Vagina (tissue), 2 donors: Measurements from ENCODE around the gene SUPT20HL1. TPM values are rescaled to one million over a fixed set of nuclear protein-coding genes. Genes with fewer than 3 reads are reported as not detected.

ENCODE experiments used
- DNase-seq, 2 donors: peaks; one replicate each; pipeline ENCODE4 v3.0.0-alpha.2; 2017; ENCODE audit errors: extremely low spot score in 2 of 2
- H3K27ac ChIP-seq: fragments of 200-600 bp; sonication (generic); one replicate; pipeline ENCODE4 v1.5.1; 2019
- H3K27me3 ChIP-seq: fragments of 200-600 bp; sonication (generic); one replicate; pipeline ENCODE4 v1.5.1; 2019
- H3K36me3 ChIP-seq, 2 donors: fragments of 200-600 bp; sonication (generic); one replicate each; pipeline ENCODE4 v1.5.1; 2017 to 2019
- H3K4me1 ChIP-seq: fragments of 200-600 bp; sonication (generic); one replicate; pipeline ENCODE4 v1.5.1; 2019
- H3K4me3 ChIP-seq, 2 donors: fragments of 200-600 bp; sonication (generic); 1 replicate in 1 of 2; 2 replicates in 1 of 2; pipeline ENCODE4 v1.5.1; 2016 to 2019
- H3K9me3 ChIP-seq: fragments of 200-600 bp; sonication (generic); one replicate; pipeline ENCODE4 v1.5.1; 2019
- CTCF ChIP-seq, 3 experiments: fragments of 450-650 bp in 2 of 3; fragments of 200-600 bp in 1 of 3; sonication (generic) in 1 of 3; IDR thresholded peaks; one replicate each; pipeline ENCODE4 v1.5.1; 2017 to 2019; ENCODE audit warnings: antibody characterized with exemption in 3 of 3, mild to moderate bottlenecking in 2 of 3, moderate library complexity in 2 of 3
- POLR2A ChIP-seq, 2 donors: fragments of 450-650 bp; IDR thresholded peaks; one replicate each; pipeline ENCODE4 v1.6.1; 2017; ENCODE audit warnings: antibody characterized with exemption in 2 of 2, mild to moderate bottlenecking in 2 of 2, moderate library complexity in 2 of 2
- POLR2AphosphoS5 ChIP-seq, 2 donors: sonication (generic); formaldehyde crosslinking; IDR thresholded peaks; one replicate each; pipeline ENCODE4 v1.9.0; 2017; ENCODE audit warnings: antibody characterized with exemption in 2 of 2, mild to moderate bottlenecking in 2 of 2, low read depth in 1 of 2; ENCODE audit not compliant: insufficient read depth in 1 of 2
- intact Hi-C: fragments of 100-400 bp; cut with DNase I; formaldehyde crosslinking; loops from one replicate; pipeline ENCODE4 v1.15.1; 2023
- total RNA-seq: library from RNA; depleted of rRNA; stranded (reverse); fragments of >200 nt; gene quantifications from one replicate; pipeline ENCODE4 v1.2.3, GENCODE V29; 2016

Gene SUPT20HL1
- total RNA-seq, 1 donor from 2014 or later: not detected

GRCh38 chrX:24372021-24372763, 11.8 kb downstream of the SUPT20HL1 start:
- no peak for DNase-seq
- Histone ChIP-seq H3K27me3 (no peaks in the 10 kb centered on the region), H3K9me3 (no peaks in the 10 kb centered on the region), H3K27ac (no peak overlapping the region), H3K4me3 (no peak overlapping the region), H3K4me1 (no peaks in the 10 kb centered on the region), H3K36me3 (no peaks in the 10 kb centered on the region)
- TF ChIP-seq POLR2A (IDR thresholded peaks at IDR 0.05): no peak
- TF ChIP-seq POLR2AphosphoS5 (IDR thresholded peaks at IDR 0.05; ENCODE audit: insufficient read depth in 1 of 2, low read depth in 1 of 2): no peak
- no peak for TF ChIP-seq CTCF (IDR thresholded peaks at IDR 0.05)
- intact Hi-C loops: no loop called here

- Histone ChIP-seq H3K4me3 (no peak overlapping the region), H3K9me3 (no peaks in the 10 kb centered on the region), H3K27me3 (no peaks in the 10 kb centered on the region), H3K4me1 (no peaks in the 10 kb centered on the region), H3K27ac (no peak overlapping the region), H3K36me3 (no peaks in the 10 kb centered on the region)
- no peak for TF ChIP-seq POLR2AphosphoS5 (IDR thresholded peaks at IDR 0.05; ENCODE audit: insufficient read depth in 1 of 2, low read depth in 1 of 2)
- DNase-seq: no peak
- intact Hi-C loops: no loop called here
These were observed 15.2 kb downstream of the SUPT20HL1 start for GRCh38 chrX:24375600-24376131.

- Histone ChIP-seq H3K27ac (no peak overlapping the region), H3K9me3 (no peaks in the 10 kb centered on the region), H3K4me3 (no peak overlapping the region), H3K4me1 (no peaks in the 10 kb centered on the region), H3K27me3 (no peaks in the 10 kb centered on the region), H3K36me3 (no peaks in the 10 kb centered on the region)
- no peak for DNase-seq
- no peak for TF ChIP-seq POLR2AphosphoS5 (IDR thresholded peaks at IDR 0.05; ENCODE audit: insufficient read depth in 1 of 2, low read depth in 1 of 2)
- intact Hi-C loops: no loop called here
These were observed 16.0 kb downstream of the SUPT20HL1 start for GRCh38 chrX:24376403-24376802.

GRCh38 chrX:24377195-24377594, 16.8 kb downstream of the SUPT20HL1 start:
- intact Hi-C loops: no loop called here
- TF ChIP-seq POLR2A (IDR thresholded peaks at IDR 0.05) (no peak), CTCF (IDR thresholded peaks at IDR 0.05) (no peak), POLR2AphosphoS5 (IDR thresholded peaks at IDR 0.05; ENCODE audit: insufficient read depth in 1 of 2, low read depth in 1 of 2) (no peak)
- Histone ChIP-seq H3K4me3 (no peak overlapping the region), H3K27me3 (no peaks in the 10 kb centered on the region), H3K27ac (no peak overlapping the region), H3K9me3 (no peaks in the 10 kb centered on the region), H3K4me1 (no peaks in the 10 kb centered on the region), H3K36me3 (no peaks in the 10 kb centered on the region)
- no peak for DNase-seq

- Histone ChIP-seq H3K36me3 (no peaks in the 10 kb centered on the region), H3K27ac (no peak overlapping the region), H3K4me3 (no peak overlapping the region), H3K27me3 (no peaks in the 10 kb centered on the region), H3K9me3 (no peaks in the 10 kb centered on the region), H3K4me1 (no peaks in the 10 kb centered on the region)
- no peak for DNase-seq
- TF ChIP-seq POLR2AphosphoS5 (IDR thresholded peaks at IDR 0.05; ENCODE audit: insufficient read depth in 1 of 2, low read depth in 1 of 2): no peak
- TF ChIP-seq POLR2A (IDR thresholded peaks at IDR 0.05): no peak
- TF ChIP-seq CTCF (IDR thresholded peaks at IDR 0.05): no peak
- intact Hi-C loops: no loop called here
These were observed 17.6 kb downstream of the SUPT20HL1 start for GRCh38 chrX:24377911-24378468.

GRCh38 chrX:24378706-24379105, 18.3 kb downstream of the SUPT20HL1 start:
- no peaks in the 10 kb centered on the region for H3K36me3 ChIP-seq
- intact Hi-C loops: no loop called here
- TF ChIP-seq POLR2A (IDR thresholded peaks at IDR 0.05) (no peak), CTCF (IDR thresholded peaks at IDR 0.05) (no peak), POLR2AphosphoS5 (IDR thresholded peaks at IDR 0.05; ENCODE audit: insufficient read depth in 1 of 2, low read depth in 1 of 2) (no peak)

More at GRCh38 chrX:24378706-24379105, 18.3 kb downstream of the SUPT20HL1 start:
- H3K4me1 ChIP-seq: no peaks in the 10 kb centered on the region
- no peak overlapping the region for H3K27ac ChIP-seq
- no peak for DNase-seq
- H3K9me3 ChIP-seq: no peaks in the 10 kb centered on the region
- no peak overlapping the region for H3K4me3 ChIP-seq
- H3K27me3 ChIP-seq: no peaks in the 10 kb centered on the region
